Mesendoderm (in vitro differentiated cells): Measurements from ENCODE around the gene USH2A.

Experiments
- DNase-seq: peaks from one replicate; pipeline ENCODE4 v3.0.0; 2013
- H2AK5ac ChIP-seq: 2 replicates; pipeline ENCODE4 v1.6.1; 2013; ENCODE audit warnings: low read length, inconsistent platforms
- H2BK120ac ChIP-seq: 2 replicates; pipeline ENCODE4 v1.6.1; 2013; ENCODE audit warnings: low read depth, mild to moderate bottlenecking, low read length, moderate library complexity, mixed read lengths
- H2BK15ac ChIP-seq: replicated peaks from 2 replicates; pipeline ENCODE4 v1.6.1; 2013; ENCODE audit warnings: low read depth, mild to moderate bottlenecking, moderate library complexity
- H2BK5ac ChIP-seq: 2 replicates; pipeline ENCODE4 v1.6.1; 2013; ENCODE audit warnings: low read length, inconsistent platforms
- H3K18ac ChIP-seq: 2 replicates; pipeline ENCODE4 v1.6.1; 2013; ENCODE audit warnings: mild to moderate bottlenecking, low read length, mixed read lengths
- H3K23ac ChIP-seq: one replicate; pipeline ENCODE4 v1.6.1; 2013; ENCODE audit warnings: low read length
- H3K27ac ChIP-seq: 2 replicates; pipeline ENCODE4 v1.5.1; 2013; ENCODE audit warnings: low read depth, mild to moderate bottlenecking, inconsistent platforms, low read length, moderate library complexity
- H3K27me3 ChIP-seq: 2 replicates; pipeline ENCODE4 v1.6.1; 2013; ENCODE audit warnings: low read length, control low read depth, mild to moderate bottlenecking, inconsistent platforms; ENCODE audit not compliant: insufficient read depth, poor library complexity
- H3K36me3 ChIP-seq: 2 replicates; pipeline ENCODE4 v1.6.1; 2013; ENCODE audit warnings: low read length, inconsistent platforms; ENCODE audit not compliant: control insufficient read depth, insufficient read depth
- H3K4ac ChIP-seq: one replicate; pipeline ENCODE4 v1.6.1; 2013; ENCODE audit warnings: low read depth, mild to moderate bottlenecking, low read length, moderate library complexity
- H3K4me1 ChIP-seq: 2 replicates; pipeline ENCODE4 v1.6.1; 2013; ENCODE audit warnings: low read depth, low read length, inconsistent platforms; ENCODE audit not compliant: control insufficient read depth
- H3K4me2 ChIP-seq: 2 replicates; pipeline ENCODE4 v1.6.1; 2013; ENCODE audit warnings: low read length
- H3K4me3 ChIP-seq: 2 replicates; pipeline ENCODE4 v1.5.1; 2013; ENCODE audit warnings: mild to moderate bottlenecking, low read length
- H3K56ac ChIP-seq: one replicate; pipeline ENCODE4 v1.6.1; 2013; ENCODE audit warnings: low read length
- H3K79me1 ChIP-seq: 2 replicates; pipeline ENCODE4 v1.6.1; 2013; ENCODE audit warnings: low read length, inconsistent platforms
- H3K79me2 ChIP-seq: 2 replicates; pipeline ENCODE4 v1.6.1; 2013; ENCODE audit warnings: mild to moderate bottlenecking, low read length; ENCODE audit not compliant: control insufficient read depth, insufficient read depth
- H3K9ac ChIP-seq: 2 replicates; pipeline ENCODE4 v1.6.1; 2013; ENCODE audit warnings: low read length, inconsistent platforms
- H4K5ac ChIP-seq: one replicate; pipeline ENCODE4 v1.6.1; 2013; ENCODE audit warnings: low read length
- H4K8ac ChIP-seq: one replicate; pipeline ENCODE4 v1.6.1; 2013; ENCODE audit warnings: low read depth, mild to moderate bottlenecking, control low read depth, low read length, moderate library complexity
- WGBS: extraction: QIAGEN DNeasy Blood & Tissue Kit; methylation state at CpG from one replicate; pipeline ENCODE4 v1.1.7; 2013; ENCODE audit warnings: low lambda C conversion rate, missing lambda C conversion rate; ENCODE audit not compliant: insufficient coverage; ENCODE audit errors: extremely low coverage; 5-methylcytosine and 5-hydroxymethylcytosine counted together

USH2A gene

GRCh38 chr1:216086678-216087077 lies 336.6 kb downstream of the USH2A start:
- H3K36me3 ChIP-seq, result no peaks in the 10 kb centered on the region
- H3K4me1 ChIP-seq, result no peaks in the 10 kb centered on the region
- no peak overlapping the region for H2BK5ac ChIP-seq
- H4K8ac ChIP-seq, result no peak overlapping the region
- no peak overlapping the region for H3K18ac ChIP-seq
- no peak for DNase-seq
- H3K4me3 ChIP-seq, result no peak overlapping the region
- H3K9ac ChIP-seq, result no peak overlapping the region
- no peak overlapping the region for H4K5ac ChIP-seq
- no peak overlapping the region for H3K4me2 ChIP-seq
- no peak overlapping the region for H3K56ac ChIP-seq
- WGBS, result no CpG with 5 or more reads among the region's 3 CpGs
- no peak overlapping the region for H2BK15ac ChIP-seq
- H3K4ac ChIP-seq, result no peak overlapping the region
- no peak overlapping the region for H2BK120ac ChIP-seq
- no peaks in the 10 kb centered on the region for H3K79me2 ChIP-seq
- H3K27me3 ChIP-seq, result no peaks in the 10 kb centered on the region
- no peak overlapping the region for H3K27ac ChIP-seq
- H2AK5ac ChIP-seq, result no peak overlapping the region
- no peak overlapping the region for H3K23ac ChIP-seq
- H3K79me1 ChIP-seq, result no peaks in the 10 kb centered on the region

GRCh38 chr1:216081445-216081844 lies 341.8 kb downstream of the USH2A start:
- no peak for DNase-seq
- H3K27me3 ChIP-seq, result no peaks in the 10 kb centered on the region
- no peak overlapping the region for H3K4me2 ChIP-seq

GRCh38 chr1:216076751-216077150 lies 346.5 kb downstream of the USH2A start:
- Histone ChIP-seq H4K8ac (no peak overlapping the region), H2BK5ac (no peak overlapping the region), H3K4me1 (peaks cover 1% of the 10 kb centered on the region), H3K79me1 (no peaks in the 10 kb centered on the region), H3K4me2 (no peak overlapping the region), H2BK120ac (no peak overlapping the region), H3K56ac (no peak overlapping the region), H2AK5ac (no peak overlapping the region), H3K4ac (no peak overlapping the region), H2BK15ac (no peak overlapping the region), H3K9ac (no peak overlapping the region), H3K18ac (no peak overlapping the region), H3K27me3 (no peaks in the 10 kb centered on the region), H3K23ac (no peak overlapping the region), H4K5ac (no peak overlapping the region), H3K4me3 (no peak overlapping the region), H3K27ac (no peak overlapping the region), H3K36me3 (no peaks in the 10 kb centered on the region), H3K79me2 (no peaks in the 10 kb centered on the region)
- DNase-seq, result no peak
- WGBS, result no CpG with 5 or more reads among the region's 2 CpGs

More at GRCh38 chr1:216081445-216081844, 341.8 kb downstream of the USH2A start:
- H4K5ac ChIP-seq, result no peak overlapping the region
- H3K9ac ChIP-seq, result no peak overlapping the region
- H2BK15ac ChIP-seq, result no peak overlapping the region
- H3K56ac ChIP-seq, result no peak overlapping the region
- H3K18ac ChIP-seq, result no peak overlapping the region
- H2BK120ac ChIP-seq, result no peak overlapping the region
- H2BK5ac ChIP-seq, result no peak overlapping the region
- H3K23ac ChIP-seq, result no peak overlapping the region
- H4K8ac ChIP-seq, result no peak overlapping the region
- no peaks in the 10 kb centered on the region for H3K4me1 ChIP-seq
- no peak overlapping the region for H2AK5ac ChIP-seq
- H3K36me3 ChIP-seq, result no peaks in the 10 kb centered on the region
- WGBS, result no CpG with 5 or more reads among the region's 5 CpGs
- H3K4ac ChIP-seq, result no peak overlapping the region
- H3K27ac ChIP-seq, result no peak overlapping the region
- no peaks in the 10 kb centered on the region for H3K79me1 ChIP-seq
- no peak overlapping the region for H3K4me3 ChIP-seq
- H3K79me2 ChIP-seq, result no peaks in the 10 kb centered on the region

GRCh38 chr1:216075339-216075738 lies 347.9 kb downstream of the USH2A start:
- Histone ChIP-seq H3K56ac (peak overlapping the region; percentile 40), H3K4ac (peak overlapping the region; percentile 6), H3K4me3 (no peak overlapping the region), H3K9ac (no peak overlapping the region), H3K36me3 (no peaks in the 10 kb centered on the region), H3K27me3 (no peaks in the 10 kb centered on the region), H2BK120ac (no peak overlapping the region), H2BK15ac (no peak overlapping the region), H2BK5ac (no peak overlapping the region), H3K27ac (peak overlapping the region; percentile 17), H3K79me1 (no peaks in the 10 kb centered on the region), H4K5ac (no peak overlapping the region), H3K23ac (no peak overlapping the region), H2AK5ac (no peak overlapping the region), H3K4me1 (peaks cover 1% of the 10 kb centered on the region), H3K18ac (peak overlapping the region; percentile 20), H3K4me2 (no peak overlapping the region), H3K79me2 (no peaks in the 10 kb centered on the region), H4K8ac (no peak overlapping the region)
- WGBS, result no CpG with 5 or more reads among the region's 3 CpGs
- DNase-seq, result peak; percentile 84

- Histone ChIP-seq H4K5ac (no peak overlapping the region), H2BK120ac (no peak overlapping the region), H4K8ac (no peak overlapping the region), H3K9ac (no peak overlapping the region), H3K4me1 (peaks cover 1% of the 10 kb centered on the region), H3K56ac (no peak overlapping the region), H3K4ac (no peak overlapping the region), H3K79me2 (no peaks in the 10 kb centered on the region), H3K4me2 (no peak overlapping the region), H3K79me1 (no peaks in the 10 kb centered on the region), H3K27ac (no peak overlapping the region), H2AK5ac (no peak overlapping the region), H3K18ac (no peak overlapping the region), H3K27me3 (no peaks in the 10 kb centered on the region), H2BK5ac (no peak overlapping the region), H3K36me3 (no peaks in the 10 kb centered on the region), H3K4me3 (no peak overlapping the region), H2BK15ac (no peak overlapping the region), H3K23ac (no peak overlapping the region)
- no CpG with 5 or more reads among the region's 8 CpGs for WGBS
- DNase-seq, result no peak
These were observed 349.3 kb downstream of the USH2A start for GRCh38 chr1:216073793-216074595.

GRCh38 chr1:216071262-216071661 lies 352.0 kb downstream of the USH2A start:
- H3K4me3 ChIP-seq, result no peak overlapping the region
- no peak overlapping the region for H4K5ac ChIP-seq
- H3K4me1 ChIP-seq, result peaks cover 1% of the 10 kb centered on the region
- no peak overlapping the region for H2AK5ac ChIP-seq
- no peak overlapping the region for H3K56ac ChIP-seq
- no peaks in the 10 kb centered on the region for H3K79me2 ChIP-seq
- no peak overlapping the region for H3K23ac ChIP-seq
- no peak overlapping the region for H2BK5ac ChIP-seq
- H3K18ac ChIP-seq, result no peak overlapping the region
- DNase-seq, result no peak
- no peak overlapping the region for H2BK120ac ChIP-seq
- no CpG with 5 or more reads among the region's 3 CpGs for WGBS
- H2BK15ac ChIP-seq, result no peak overlapping the region
- H3K27ac ChIP-seq, result no peak overlapping the region
- no peaks in the 10 kb centered on the region for H3K79me1 ChIP-seq
- H3K27me3 ChIP-seq, result no peaks in the 10 kb centered on the region
- no peak overlapping the region for H3K9ac ChIP-seq
- no peak overlapping the region for H4K8ac ChIP-seq
- no peaks in the 10 kb centered on the region for H3K36me3 ChIP-seq
- H3K4me2 ChIP-seq, result no peak overlapping the region
- no peak overlapping the region for H3K4ac ChIP-seq
